GM18870 (cell line): ENCODE measurements around the gene TFF2.

Source experiments
- ATAC-seq: cut with Tn5 transposase; IDR thresholded peaks from one replicate; pipeline ENCODE4 v1.9.1; 2021; ENCODE audit warnings: moderate library complexity; ENCODE audit not compliant: unreplicated experiment

The TFF2 gene

GRCh38 chr21:42384156-42384945, 33.6 kb upstream of the TFF2 start:
- no peak for ATAC-seq

- no peak for ATAC-seq
Measured at GRCh38 chr21:42383331-42383730, 32.5 kb upstream of the TFF2 start.

- no peak for ATAC-seq
Measured at GRCh38 chr21:42382915-42383314, 32.1 kb upstream of the TFF2 start.

GRCh38 chr21:42381347-42381984, 30.7 kb upstream of the TFF2 start:
- ATAC-seq, result no peak

GRCh38 chr21:42379426-42380215, 28.8 kb upstream of the TFF2 start:
- ATAC-seq, result no peak

GRCh38 chr21:42378418-42378817, 27.6 kb upstream of the TFF2 start:
- ATAC-seq, result no peak

- no peak for ATAC-seq
Measured at GRCh38 chr21:42377951-42378340, 27.2 kb upstream of the TFF2 start.

- no peak for ATAC-seq
Measured at GRCh38 chr21:42377211-42377950, 26.6 kb upstream of the TFF2 start.

- no peak for ATAC-seq
Measured at GRCh38 chr21:42376338-42376982, 25.7 kb upstream of the TFF2 start.

- no peak for ATAC-seq
Measured at GRCh38 chr21:42375966-42376337, 25.2 kb upstream of the TFF2 start.

- ATAC-seq, result no peak
Measured at GRCh38 chr21:42375506-42375905, 24.7 kb upstream of the TFF2 start.

- ATAC-seq, result no peak
Measured at GRCh38 chr21:42374864-42375499, 24.2 kb upstream of the TFF2 start.

- no peak for ATAC-seq
Measured at GRCh38 chr21:42374457-42374856, 23.7 kb upstream of the TFF2 start.

GRCh38 chr21:42373908-42374455, 23.2 kb upstream of the TFF2 start:
- ATAC-seq, result no peak

- no peak for ATAC-seq
Measured at GRCh38 chr21:42373196-42373907, 22.6 kb upstream of the TFF2 start.

- ATAC-seq, result no peak
Measured at GRCh38 chr21:42370894-42371654, 20.3 kb upstream of the TFF2 start.

- no peak for ATAC-seq
Measured at GRCh38 chr21:42369821-42370220, 19.0 kb upstream of the TFF2 start.

- ATAC-seq, result no peak
Measured at GRCh38 chr21:42367367-42368165, 16.8 kb upstream of the TFF2 start.
